Erythroblast (primary cell): ENCODE data around the gene APOM.

ENCODE experiments used
- GATA1 ChIP-seq: IDR thresholded peaks from 2 replicates; pipeline ENCODE4 v1.6.1; 2011; ENCODE audit warnings: low read depth, mild to moderate bottlenecking, control low read depth, low read length, moderate library complexity
- POLR2A ChIP-seq: IDR thresholded peaks from 2 replicates; pipeline ENCODE4 v1.6.1; 2011; ENCODE audit warnings: mild to moderate bottlenecking, low read length

DNA sequence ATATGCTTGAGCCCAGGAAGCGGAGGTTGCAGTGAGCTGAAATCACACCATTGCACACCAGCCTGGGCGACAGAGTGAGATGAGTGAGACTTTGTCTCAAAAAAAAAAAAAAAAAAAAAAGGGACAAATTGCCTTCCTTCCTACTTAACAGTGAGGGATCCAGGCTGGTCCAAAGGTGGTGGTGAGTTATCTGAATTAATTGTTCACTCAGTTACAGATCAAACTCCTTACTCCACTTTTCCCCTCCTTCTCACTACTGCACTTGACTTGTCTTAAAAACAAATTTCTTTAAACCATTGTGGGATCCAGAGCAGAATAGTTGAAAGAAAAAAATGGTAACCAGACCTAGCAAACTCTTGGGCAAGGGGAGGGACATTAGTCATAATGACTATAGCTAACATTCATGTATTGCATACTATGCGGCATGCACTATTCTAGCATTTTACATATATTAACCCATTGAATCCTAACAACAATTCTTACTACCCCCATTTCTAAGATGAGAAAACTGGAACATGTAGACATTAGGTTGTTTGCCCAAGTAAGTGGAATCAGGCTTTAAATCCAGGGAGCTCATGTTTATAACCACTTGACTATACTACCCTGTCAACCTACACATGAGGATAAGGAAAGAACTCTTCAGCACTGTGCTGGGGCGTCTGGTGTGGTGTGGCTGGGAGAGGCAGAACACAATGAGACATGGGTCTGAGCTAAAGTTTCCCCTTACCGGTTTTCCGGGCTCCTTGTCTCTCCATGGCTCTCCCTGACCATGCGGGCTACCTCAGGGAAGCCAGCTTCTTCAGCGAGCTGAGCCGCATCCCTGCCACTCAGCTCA is 7.6 kb downstream of the APOM start:
- TF ChIP-seq POLR2A (no peak), GATA1 (no peak)
